A549 (cell line): ENCODE data around the gene ARHGAP26. TPM values are rescaled to one million over a fixed set of nuclear protein-coding genes. Genes with fewer than 3 reads are reported as not detected.

Experiments
- ATAC-seq, 2 experiments: fragments of 200-7000 bp in 1 of 2; fragments of >200 bp in 1 of 2; cut with Nextera tagmentation in 1 of 2; cut with Tn5 transposase in 1 of 2; 3 replicates each; pipeline versions ENCODE4 v1.8.0 to v1.9.1; 2018 to 2020; ENCODE audit warnings: mild to moderate bottlenecking in 1 of 2, moderate library complexity in 1 of 2
- CTCF ChIA-PET: fragments of 300-600 bp; sonication (Branson Sonifier 250); formaldehyde crosslinking; extraction: SDS; loops from one replicate; lab custom pipeline; 2021; ENCODE audit warnings: antibody characterized with exemption, inconsistent platforms; lab: Yijun Ruan, JAX
- POLR2A ChIA-PET: fragments of 350-600 bp; formaldehyde crosslinking; extraction: SDS; loops from one replicate; lab custom pipeline; 2021; ENCODE audit warnings: antibody characterized with exemption, inconsistent platforms; lab: Yijun Ruan, JAX
- DNase-seq, 2 experiments: peaks; one replicate each; pipeline versions ENCODE4 v3.0.0 to v3.0.0-alpha.2; 2011 to 2016; ENCODE audit warnings: low read depth in 1 of 2, low spot score in 1 of 2
- FAIRE-seq: peaks from 2 replicates; lab custom pipeline; 2011; peaks lifted over from hg19 to GRCh38; lab: Jason Lieb, UNC
- H3K27ac ChIP-seq, 2 experiments: fragments of >200 bp; sonication (Bioruptor Twin); formaldehyde crosslinking; 3 replicates each; pipeline ENCODE4 v1.5.1; 2016 to 2017
- H3K4me1 ChIP-seq: fragments of >200 bp; sonication (Bioruptor Twin); formaldehyde crosslinking; 3 replicates; pipeline ENCODE4 v1.6.1; 2016
- H3K4me2 ChIP-seq: fragments of >200 bp; sonication (Bioruptor Twin); formaldehyde crosslinking; 3 replicates; pipeline ENCODE4 v1.6.1; 2016
- H3K4me3 ChIP-seq: fragments of >200 bp; sonication (Bioruptor Twin); formaldehyde crosslinking; 3 replicates; pipeline ENCODE4 v1.5.1; 2016
- H3K9me3 ChIP-seq: fragments of >200 bp; sonication (Bioruptor Twin); formaldehyde crosslinking; 3 replicates; pipeline ENCODE4 v1.6.1; 2016
- ATOH8 ChIP-seq: fragments of 250-450 bp; sonication (Bioruptor Pico); IDR thresholded peaks from 2 replicates; pipeline ENCODE4 v1.5.0; 2020; ENCODE audit warnings: low read depth, mild to moderate bottlenecking, moderate library complexity
- CBX2 ChIP-seq: fragments of 200-600 bp; sonication (generic); IDR thresholded peaks from 2 replicates; pipeline ENCODE4 v1.6.1; 2016; ENCODE audit warnings: low read depth, mild to moderate bottlenecking, borderline replicate concordance
- CEBPB ChIP-seq, 2 experiments: fragments of >200 bp in 1 of 2; sonication (Bioruptor Twin) in 1 of 2; formaldehyde crosslinking in 1 of 2; IDR thresholded peaks; 2 replicates each; pipeline ENCODE4 v1.6.1; 2012 to 2016
- CHD2 ChIP-seq: fragments of 150-350 bp; IDR thresholded peaks from 2 replicates; pipeline ENCODE4 v1.6.1; 2014; ENCODE audit warnings: low read length; ENCODE audit not compliant: partially characterized antibody
- CTCF ChIP-seq: fragments of >200 bp; sonication (Bioruptor Twin); formaldehyde crosslinking; IDR thresholded peaks from 3 replicates; pipeline ENCODE4 v1.5.1; 2016
- EHMT2 ChIP-seq: fragments of 200-600 bp; sonication (generic); IDR thresholded peaks from 2 replicates; pipeline ENCODE4 v1.6.1; 2016; ENCODE audit warnings: antibody characterized with exemption, low read depth, mild to moderate bottlenecking, moderate library complexity
- EP300 ChIP-seq, 2 experiments: fragments of >200 bp; sonication (Bioruptor Twin); formaldehyde crosslinking; IDR thresholded peaks; 2 replicates in 1 of 2; 3 replicates in 1 of 2; pipeline ENCODE4 v1.6.1; 2016 to 2017
- FOSL2 ChIP-seq, 2 experiments: fragments of 450-650 bp in 1 of 2; fragments of >200 bp in 1 of 2; sonication (Bioruptor Twin) in 1 of 2; formaldehyde crosslinking; IDR thresholded peaks; 2 replicates each; pipeline versions ENCODE4 v1.5.0 to v1.6.1; 2016 to 2020; ENCODE audit warnings: mild to moderate bottlenecking in 1 of 2, moderate library complexity in 1 of 2
- HDAC2 ChIP-seq: fragments of 200-600 bp; sonication (generic); IDR thresholded peaks from 2 replicates; pipeline ENCODE4 v1.6.1; 2016
- HES2 ChIP-seq: fragments of >200 bp; sonication (Bioruptor Twin); formaldehyde crosslinking; IDR thresholded peaks from 2 replicates; pipeline ENCODE4 v1.6.1; 2016
- HOXB13 ChIP-seq: fragments of 250-450 bp; sonication (Bioruptor Pico); IDR thresholded peaks from 2 replicates; pipeline ENCODE4 v1.5.0; 2020; ENCODE audit warnings: low read depth, mild to moderate bottlenecking, moderate library complexity
- HOXB5 ChIP-seq: fragments of 250-450 bp; sonication (Bioruptor Pico); IDR thresholded peaks from 2 replicates; pipeline ENCODE4 v1.5.0; 2020; ENCODE audit warnings: mild to moderate bottlenecking, moderate library complexity
- JUN ChIP-seq, 2 experiments: fragments of >200 bp; sonication (Bioruptor Twin); formaldehyde crosslinking; IDR thresholded peaks; 2 replicates in 1 of 2; 3 replicates in 1 of 2; pipeline ENCODE4 v1.6.1; 2016 to 2017
- KDM5A ChIP-seq: fragments of 200-600 bp; sonication (generic); IDR thresholded peaks from 2 replicates; pipeline ENCODE4 v1.6.1; 2016; ENCODE audit warnings: antibody characterized with exemption, mild to moderate bottlenecking
- MAZ ChIP-seq: fragments of 150-350 bp; IDR thresholded peaks from 2 replicates; pipeline ENCODE4 v1.6.1; 2014; ENCODE audit warnings: antibody characterized with exemption, low read depth, low read length, borderline replicate concordance
- NFE2L2 ChIP-seq: fragments of 150-350 bp; conservative IDR thresholded peaks from 2 replicates; pipeline ENCODE4 v1.6.1; 2014; ENCODE audit warnings: low read length
- NPAS2 ChIP-seq: fragments of 250-450 bp; sonication (Bioruptor Pico); IDR thresholded peaks from 2 replicates; pipeline ENCODE4 v1.8.0; 2022; ENCODE audit warnings: mild to moderate bottlenecking, moderate library complexity, borderline replicate concordance
- RARB ChIP-seq: fragments of 250-450 bp; sonication (Bioruptor Pico); IDR thresholded peaks from 2 replicates; pipeline ENCODE4 v1.8.0; 2021; ENCODE audit warnings: mild to moderate bottlenecking, moderate library complexity
- REST ChIP-seq: fragments of 200-600 bp; sonication (generic); IDR thresholded peaks from 2 replicates; pipeline ENCODE4 v1.6.1; 2016; ENCODE audit warnings: antibody characterized with exemption, mild to moderate bottlenecking, moderate library complexity
- SMC3 ChIP-seq: fragments of >200 bp; sonication (Bioruptor Twin); formaldehyde crosslinking; IDR thresholded peaks from 3 replicates; pipeline ENCODE4 v1.6.1; 2018; ENCODE audit warnings: inconsistent platforms
- TP53 ChIP-seq: fragments of 250-450 bp; sonication (Bioruptor Pico); IDR thresholded peaks from 2 replicates; pipeline ENCODE4 v1.5.0; 2021; ENCODE audit warnings: mild to moderate bottlenecking, moderate library complexity
- USF2 ChIP-seq: fragments of 450-650 bp; IDR thresholded peaks from 2 replicates; pipeline ENCODE4 v1.6.1; 2014; ENCODE audit warnings: antibody characterized with exemption
- ZFP36 ChIP-seq: fragments of 450-650 bp; IDR thresholded peaks from 2 replicates; pipeline ENCODE4 v1.6.1; 2014; ENCODE audit warnings: borderline replicate concordance; ENCODE audit not compliant: partially characterized antibody
- WGBS: methylation state at CpG from one replicate; pipeline ENCODE4 v1.1.6; 2017; ENCODE audit errors: missing lambda C conversion rate; 5-methylcytosine and 5-hydroxymethylcytosine counted together
- polyA plus RNA-seq, 4 experiments: library from polyadenylated mRNA; depleted of rRNA in 3 of 4; stranded (reverse); fragments of >200 nt; fragmentation: RNase III in 1 of 4; extraction: RNeasy Plus Mini Kit Qiagen cat#74134 plus additional on column Dnase treatment in 1 of 4; gene quantifications; 2 replicates in 3 of 4; 3 replicates in 1 of 4; pipeline ENCODE4 v1.2.3, GENCODE V29; 2011 to 2017

Gene ARHGAP26
- polyA plus RNA-seq, 2 of the 4 experiments (the other 2 are of a cell fraction), result 6.6 to 19.1 TPM

- H3K4me3 ChIP-seq, result no peak overlapping the region
- POLR2A ChIA-PET, result no interaction called here
- FAIRE-seq (peak; percentile 82), ATAC-seq (no peak), DNase-seq (no peak)
- no peak for TF ChIP-seq FOSL2 (IDR thresholded peaks at IDR 0.05)
- TF ChIP-seq FOSL2 (CRISPR knock-in tag; IDR thresholded peaks at IDR 0.05), result no peak
- no peak for TF ChIP-seq HDAC2
- no peak for TF ChIP-seq SMC3
- TF ChIP-seq EP300 (IDR thresholded peaks at IDR 0.05), result no peak
- no peak for TF ChIP-seq CEBPB (IDR thresholded peaks at IDR 0.05)
- no peak for TF ChIP-seq ZFP36
- TF ChIP-seq MAZ, result no peak
- no peak for TF ChIP-seq ATOH8
- 98% methylated on average over 2 of the region's 2 CpGs for WGBS
- no peaks in the 10 kb centered on the region for H3K9me3 ChIP-seq
- no peak overlapping the region for H3K27ac ChIP-seq
- peaks cover 4% of the 10 kb centered on the region; the same call in 1 of the 3 replicates for H3K4me1 ChIP-seq
- H3K4me2 ChIP-seq, result no peak overlapping the region
- CTCF ChIA-PET, result no interaction called here
Measured at GRCh38 chr5:142941245-142941644, 171.1 kb downstream of the ARHGAP26 start.

GRCh38 chr5:142942901-142943300 lies 172.7 kb downstream of the ARHGAP26 start:
- no peak for ATAC-seq
- H3K4me1 ChIP-seq, result no peaks in the 10 kb centered on the region
- TF ChIP-seq TP53 (CRISPR knock-in tag) (no peak), HOXB13 (CRISPR knock-in tag) (no peak), HES2 (no peak), EHMT2 (no peak), USF2 (no peak), CTCF (no peak), REST (no peak), NPAS2 (CRISPR knock-in tag) (no peak), CBX2 (no peak), KDM5A (no peak), JUN (IDR thresholded peaks at IDR 0.05) (no peak), NFE2L2 (no peak), CEBPB (IDR thresholded peaks at IDR 0.05) (no peak), SMC3 (no peak), HOXB5 (no peak), MAZ (no peak), RARB (CRISPR knock-in tag) (no peak), CHD2 (no peak)
- TF ChIP-seq, all 56 proteins: peak for 0
- no peaks in the 10 kb centered on the region for H3K9me3 ChIP-seq
- FAIRE-seq, result no peak
- no peak for DNase-seq
- 84% methylated on average over 4 of the region's 4 CpGs for WGBS
- no peak overlapping the region for H3K4me3 ChIP-seq
- H3K4me2 ChIP-seq, result no peak overlapping the region
- POLR2A ChIA-PET, result no interaction called here
- CTCF ChIA-PET, result no interaction called here
- no peak overlapping the region for H3K27ac ChIP-seq
